GM21360 (cell line): ENCODE data around the gene C10orf62.

ENCODE experiments used
- ATAC-seq: cut with Tn5 transposase; IDR thresholded peaks from one replicate; pipeline ENCODE4 v1.9.1; 2021; ENCODE audit warnings: mild to moderate bottlenecking, moderate library complexity; ENCODE audit not compliant: unreplicated experiment

Gene C10orf62

DNA sequence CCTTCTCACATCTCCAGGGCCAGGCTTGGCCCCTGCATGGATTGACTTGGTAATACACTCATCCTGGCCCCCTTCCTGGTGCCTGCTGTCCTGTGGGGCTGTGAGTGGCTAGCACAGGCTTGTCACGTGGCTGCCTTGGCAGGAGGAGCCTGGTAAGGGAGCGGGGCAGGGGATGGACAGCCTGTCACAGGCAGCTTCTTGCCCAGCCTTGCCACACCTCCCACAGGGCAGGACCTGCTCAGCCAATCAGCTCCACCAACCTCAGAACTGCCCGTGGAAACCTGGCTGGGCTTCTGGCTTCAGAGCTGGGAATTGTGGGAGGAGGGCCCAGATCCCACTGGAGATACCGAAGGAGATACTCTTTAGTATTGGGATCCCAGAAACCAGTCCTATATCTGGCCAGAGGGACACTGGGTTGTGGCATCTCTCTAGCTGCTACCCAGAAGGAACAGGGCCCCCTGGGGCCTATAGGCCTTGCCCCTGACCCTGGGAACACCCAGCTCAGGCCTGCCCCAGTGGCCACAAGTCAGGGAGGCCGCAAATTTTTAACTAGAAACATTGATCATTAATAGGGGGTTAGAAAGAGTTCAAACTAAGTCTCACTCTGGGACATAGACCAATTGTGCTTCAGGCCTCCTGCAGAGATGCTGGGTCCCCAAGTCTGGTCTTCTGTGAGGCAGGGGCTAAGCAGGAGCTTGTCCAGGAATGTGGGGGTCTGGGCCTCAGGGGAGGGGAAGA lies 5.3 kb upstream of the C10orf62 start, which contains the start of gene HOGA1:
TSS of gene HOGA1 (plus strand) at position 330 of the 738 bp plus-strand sequence. CDS start at position 645, 315 bp downstream.
- no peak for ATAC-seq

DNA sequence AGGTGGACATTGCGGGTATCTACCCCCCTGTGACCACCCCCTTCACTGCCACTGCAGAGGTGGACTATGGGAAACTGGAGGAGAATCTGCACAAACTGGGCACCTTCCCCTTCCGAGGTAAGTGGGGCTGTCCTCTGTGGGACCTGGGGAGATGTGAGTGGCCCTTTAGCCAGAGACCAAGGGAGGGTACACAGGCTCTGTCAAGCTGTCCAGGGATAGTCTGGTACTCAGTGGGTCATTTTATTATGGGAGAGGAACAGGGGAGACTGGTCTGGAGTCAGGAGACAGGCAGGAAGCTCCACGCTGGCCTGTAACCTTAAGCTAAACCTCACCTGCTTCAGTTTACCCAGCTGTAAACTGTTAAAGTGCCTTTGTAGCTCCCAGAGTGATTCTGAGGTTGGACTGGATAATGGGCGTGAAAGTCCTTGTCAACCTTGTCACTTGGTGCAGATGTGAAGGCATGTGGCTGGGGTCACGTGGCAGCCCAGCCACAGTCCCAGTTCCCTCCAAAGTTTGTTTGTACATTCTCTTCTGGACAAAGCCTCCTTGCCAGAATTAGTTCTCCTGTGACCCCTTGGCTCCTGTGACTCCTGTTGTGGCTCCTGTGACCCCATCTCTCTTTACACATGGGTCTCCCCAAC lies 4.6 kb upstream of the C10orf62 start:
- ATAC-seq, result no peak

DNA sequence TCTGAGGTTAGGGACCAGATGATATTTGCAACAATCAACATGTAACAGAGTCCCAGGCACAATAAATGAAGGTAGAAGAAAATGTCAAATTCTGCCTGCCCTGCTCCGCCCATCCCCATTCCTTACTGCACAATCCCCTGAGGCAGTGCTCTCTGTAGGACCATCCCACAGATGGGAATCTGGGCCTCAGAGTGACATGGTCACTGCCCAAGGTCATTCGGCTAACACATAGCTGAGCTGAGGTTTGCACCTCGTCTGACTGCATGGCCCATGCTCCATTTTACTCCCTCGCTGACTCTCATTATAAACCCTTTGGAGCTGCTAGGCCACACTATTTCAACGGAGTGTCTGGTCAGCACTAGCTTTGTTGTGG lies 4.1 kb upstream of the C10orf62 start:
- no peak for ATAC-seq

DNA sequence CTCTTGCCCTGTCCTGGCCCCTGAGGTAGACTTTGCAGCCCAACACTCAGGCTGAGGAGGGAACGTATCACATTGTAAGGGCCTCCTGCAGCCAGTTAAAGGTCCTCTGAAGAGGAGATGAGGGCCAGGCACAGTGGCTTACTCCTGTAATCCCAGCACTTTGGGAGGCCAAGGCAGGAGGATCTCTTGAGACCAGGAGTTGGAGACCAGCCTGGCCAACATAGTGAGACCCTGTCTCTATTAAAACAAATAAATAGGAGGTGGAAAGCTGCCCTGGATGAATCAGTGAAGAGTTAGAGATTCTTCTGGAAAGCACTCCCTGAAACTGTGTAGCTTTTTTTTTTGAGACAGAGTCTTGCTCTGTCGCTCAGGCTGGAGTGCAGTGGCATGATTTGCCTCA lies 2.3 kb upstream of the C10orf62 start:
- no peak for ATAC-seq

DNA sequence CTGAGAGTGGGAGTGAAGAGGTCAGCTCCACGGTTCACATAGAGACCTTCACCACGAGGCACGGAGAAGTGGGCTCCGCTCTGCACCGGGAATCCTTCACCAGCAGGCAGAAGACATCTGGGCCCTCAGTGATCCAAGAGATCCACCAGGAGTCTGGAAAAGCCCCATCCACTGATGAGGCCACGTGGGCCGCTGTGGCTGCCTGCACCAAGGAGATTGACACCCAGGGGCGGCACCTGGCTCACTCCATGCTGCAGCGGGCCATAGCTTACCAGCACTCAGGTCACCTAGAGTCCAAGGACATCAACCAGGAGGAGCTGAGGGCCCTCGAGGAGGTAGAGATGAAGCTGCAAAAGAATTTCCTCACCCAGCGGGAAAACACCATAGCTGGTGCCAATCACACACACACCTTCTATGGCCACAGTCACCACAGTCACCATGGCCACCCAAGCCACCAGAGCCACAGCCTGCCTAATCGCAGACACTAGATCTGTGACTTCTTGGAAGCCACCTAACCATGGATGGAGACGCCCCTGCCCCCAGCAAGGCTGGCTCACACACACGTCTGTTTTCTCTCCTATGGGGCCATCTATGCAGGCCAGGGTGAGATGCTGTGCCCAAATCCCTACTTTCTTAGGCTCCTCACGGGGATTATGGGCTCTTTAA lies 694 bp downstream of the C10orf62 start:
- no peak for ATAC-seq

DNA sequence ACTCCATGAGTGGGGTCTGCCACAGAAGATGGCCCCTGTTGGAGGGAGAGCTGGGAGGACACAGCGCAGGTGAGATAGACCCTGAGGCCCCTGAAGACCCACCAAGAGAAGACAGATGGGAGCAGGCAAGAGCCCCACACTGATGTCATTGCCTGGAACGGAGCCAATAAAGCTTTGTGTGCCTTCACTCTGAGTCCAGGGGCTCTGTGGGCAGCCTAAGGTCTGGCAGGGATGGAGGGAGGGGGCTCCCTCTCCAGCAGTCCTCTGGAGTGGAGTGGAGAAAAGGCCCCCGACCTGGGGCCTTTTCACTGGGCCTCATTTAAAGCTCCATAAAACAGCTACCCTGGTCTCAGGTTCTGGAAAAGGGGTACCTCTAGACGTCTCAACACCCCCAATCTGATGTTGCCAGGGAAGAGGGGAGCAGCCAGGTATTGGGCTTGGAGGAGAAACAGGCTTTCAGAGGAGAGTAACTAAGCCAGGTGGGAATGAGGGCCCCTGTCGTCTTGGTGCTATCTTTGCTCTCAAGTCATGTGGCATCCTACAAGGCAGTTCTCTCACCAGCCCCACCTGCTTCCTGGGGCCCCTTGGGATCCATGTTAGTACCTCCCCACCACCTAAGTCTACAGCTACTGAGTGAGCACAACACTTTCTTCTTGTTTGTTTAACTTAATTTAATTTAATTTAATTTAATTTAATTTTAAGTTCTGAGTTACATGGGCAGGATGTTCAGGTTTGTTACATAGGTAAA lies 1.4 kb downstream of the C10orf62 start:
- no peak for ATAC-seq

DNA sequence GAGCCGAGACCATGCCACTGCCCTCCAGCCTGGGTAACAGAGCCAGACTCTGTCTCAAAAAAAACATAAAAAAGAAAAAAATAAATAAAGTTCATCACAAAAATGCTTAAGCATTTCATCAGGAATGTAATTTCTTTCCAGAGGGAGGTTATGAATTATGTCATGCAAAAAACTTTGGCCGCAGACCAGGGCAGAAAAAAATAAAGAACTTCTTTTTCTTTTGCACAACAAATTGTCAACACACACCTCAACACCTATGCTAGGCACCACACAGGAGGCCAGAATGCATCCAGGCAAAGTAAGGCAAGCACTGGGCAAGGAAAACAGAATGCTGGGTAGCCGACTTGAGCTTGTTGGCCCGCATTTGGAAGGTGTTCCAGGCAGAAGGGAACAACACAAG lies 3.9 kb downstream of the C10orf62 start:
- no peak for ATAC-seq

DNA sequence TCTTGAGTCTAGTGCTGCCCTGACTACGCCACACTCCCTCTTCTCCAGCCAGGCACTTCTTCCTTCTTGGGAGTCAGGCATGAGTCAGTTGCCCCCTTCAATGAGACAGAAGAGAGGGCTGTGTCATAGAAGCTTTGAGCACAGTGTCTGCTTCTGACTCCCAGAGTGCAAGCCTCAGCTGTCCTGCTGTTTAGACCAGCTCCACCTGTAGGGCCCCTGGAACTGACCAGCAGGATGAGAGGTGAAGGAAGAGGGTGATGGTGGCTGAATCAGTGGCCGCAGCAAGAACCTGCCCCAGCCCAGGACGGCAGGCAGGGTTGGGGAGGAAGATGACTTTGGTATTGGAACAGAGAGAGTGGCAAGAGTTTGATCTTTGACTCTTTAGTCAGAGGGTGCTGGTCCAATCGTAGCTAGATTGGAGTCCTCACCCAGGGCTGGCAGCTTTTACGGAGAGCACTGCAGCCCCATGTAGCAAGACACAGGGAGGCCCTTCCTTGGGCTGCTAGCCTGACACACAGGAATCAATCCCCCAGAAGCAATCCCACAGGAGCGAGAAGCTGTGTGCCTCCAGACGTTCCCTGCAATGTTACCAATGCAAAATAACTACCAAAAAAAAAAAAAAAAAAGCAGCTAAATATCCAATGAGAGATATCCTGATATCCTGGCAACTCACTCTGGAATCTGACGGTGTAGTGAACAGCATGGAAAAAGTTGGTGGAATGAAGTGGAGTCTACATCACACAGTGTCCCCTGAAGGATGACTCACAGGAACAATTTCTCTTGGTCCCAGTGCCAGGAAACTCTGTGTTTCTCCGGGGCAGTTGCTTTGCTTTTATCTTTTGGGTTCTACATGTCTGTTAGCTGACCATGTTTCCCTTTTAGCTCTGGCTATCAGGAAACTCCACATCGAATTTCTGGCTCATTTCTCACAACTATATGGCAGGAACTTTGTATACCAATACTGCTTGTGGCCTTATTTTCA lies 6.9 kb downstream of the C10orf62 start:
- ATAC-seq, result no peak

DNA sequence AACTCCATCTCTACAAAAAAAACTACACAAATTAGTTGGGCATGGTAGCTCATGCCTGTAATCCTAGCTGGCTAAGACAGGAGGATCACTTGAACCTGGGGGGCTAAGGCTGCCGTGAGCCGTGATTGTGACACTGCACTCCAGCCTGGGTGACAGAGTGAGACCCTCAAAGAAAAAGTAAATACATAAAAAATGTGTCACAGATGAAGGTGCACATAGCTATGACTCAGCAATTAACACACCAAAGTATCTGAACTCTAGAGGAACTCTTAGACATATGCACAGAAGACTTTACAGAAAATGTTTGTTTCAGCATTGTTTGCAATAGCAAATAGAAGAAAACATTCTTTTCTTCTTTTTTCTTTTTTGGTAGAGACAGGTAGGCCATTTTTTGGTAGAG lies 8.3 kb downstream of the C10orf62 start:
- ATAC-seq, result no peak

DNA sequence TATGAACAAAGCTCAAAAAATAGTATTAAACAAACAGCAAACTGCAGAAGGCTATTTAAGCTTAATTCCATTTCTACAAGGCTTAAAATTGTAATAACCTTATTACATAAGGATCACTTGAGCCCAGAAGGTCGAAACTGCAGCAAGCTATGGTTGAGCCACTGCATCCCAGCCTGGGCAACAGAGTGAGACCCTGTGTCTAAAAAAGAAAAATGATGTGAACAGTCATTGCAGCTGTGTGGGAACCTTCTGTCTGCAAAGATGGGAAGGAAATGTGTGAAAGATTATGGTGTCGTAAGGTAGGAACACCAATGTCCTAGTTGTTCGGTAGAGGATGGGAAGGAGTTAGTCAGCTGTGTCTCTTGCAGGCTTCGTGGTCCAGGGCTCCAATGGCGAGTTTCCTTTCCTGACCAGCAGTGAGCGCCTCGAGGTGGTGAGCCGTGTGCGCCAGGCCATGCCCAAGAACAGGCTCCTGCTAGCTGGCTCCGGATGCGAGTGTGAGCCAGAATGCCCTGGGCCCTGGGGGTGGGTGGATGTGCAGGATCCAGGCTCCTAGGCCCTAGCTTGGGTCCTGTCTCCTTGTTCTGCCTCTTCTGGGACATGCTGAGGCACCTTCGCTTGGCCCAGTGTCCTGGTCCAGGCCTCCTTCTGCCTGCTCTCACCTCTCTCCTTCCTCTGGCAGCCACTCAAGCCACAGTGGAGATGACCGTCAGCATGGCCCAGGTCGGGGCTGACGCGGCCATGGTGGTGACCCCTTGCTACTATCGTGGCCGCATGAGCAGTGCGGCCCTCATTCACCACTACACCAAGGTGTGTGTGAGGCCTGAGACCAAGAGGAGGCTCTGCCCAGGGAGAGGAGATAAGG lies 9.1 kb downstream of the C10orf62 start:
- no peak for ATAC-seq

DNA sequence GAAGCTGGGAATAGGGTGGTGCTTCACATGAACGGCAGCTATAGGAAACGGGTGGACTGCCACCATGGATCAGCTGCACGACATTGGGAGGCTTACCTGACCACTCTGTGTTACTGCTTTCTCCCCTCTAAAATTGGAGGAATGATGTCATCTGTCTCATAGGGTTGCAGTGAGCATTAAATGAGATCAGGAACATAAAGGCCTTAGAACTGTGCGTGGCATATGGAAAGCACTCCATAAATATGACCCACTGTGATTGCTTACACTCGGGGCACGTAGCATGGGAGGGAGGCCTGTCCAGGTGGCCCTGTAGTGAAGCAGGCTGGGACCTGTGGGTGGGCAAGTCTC lies 9.7 kb downstream of the C10orf62 start:
- no peak for ATAC-seq

DNA sequence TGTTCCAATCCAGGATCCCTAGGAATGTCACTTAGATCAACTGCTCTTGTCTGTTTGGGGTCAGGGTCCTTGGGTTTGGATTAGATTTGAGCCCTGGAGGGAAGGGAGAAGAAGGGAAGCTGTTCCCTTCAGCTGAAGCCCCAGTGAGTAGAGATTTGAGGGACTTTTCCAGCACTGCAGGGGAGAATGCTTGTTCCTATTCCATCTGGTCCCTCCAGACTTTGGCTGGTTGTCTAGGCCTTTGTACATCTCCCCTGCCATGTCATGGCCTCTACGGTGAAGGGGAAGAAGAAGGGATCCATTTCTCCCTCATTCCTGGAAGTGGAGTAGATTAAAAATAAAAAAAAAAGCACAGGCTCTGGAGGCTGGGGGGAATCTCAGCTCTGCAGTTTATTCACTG lies 11.1 kb downstream of the C10orf62 start:
- no peak for ATAC-seq

DNA sequence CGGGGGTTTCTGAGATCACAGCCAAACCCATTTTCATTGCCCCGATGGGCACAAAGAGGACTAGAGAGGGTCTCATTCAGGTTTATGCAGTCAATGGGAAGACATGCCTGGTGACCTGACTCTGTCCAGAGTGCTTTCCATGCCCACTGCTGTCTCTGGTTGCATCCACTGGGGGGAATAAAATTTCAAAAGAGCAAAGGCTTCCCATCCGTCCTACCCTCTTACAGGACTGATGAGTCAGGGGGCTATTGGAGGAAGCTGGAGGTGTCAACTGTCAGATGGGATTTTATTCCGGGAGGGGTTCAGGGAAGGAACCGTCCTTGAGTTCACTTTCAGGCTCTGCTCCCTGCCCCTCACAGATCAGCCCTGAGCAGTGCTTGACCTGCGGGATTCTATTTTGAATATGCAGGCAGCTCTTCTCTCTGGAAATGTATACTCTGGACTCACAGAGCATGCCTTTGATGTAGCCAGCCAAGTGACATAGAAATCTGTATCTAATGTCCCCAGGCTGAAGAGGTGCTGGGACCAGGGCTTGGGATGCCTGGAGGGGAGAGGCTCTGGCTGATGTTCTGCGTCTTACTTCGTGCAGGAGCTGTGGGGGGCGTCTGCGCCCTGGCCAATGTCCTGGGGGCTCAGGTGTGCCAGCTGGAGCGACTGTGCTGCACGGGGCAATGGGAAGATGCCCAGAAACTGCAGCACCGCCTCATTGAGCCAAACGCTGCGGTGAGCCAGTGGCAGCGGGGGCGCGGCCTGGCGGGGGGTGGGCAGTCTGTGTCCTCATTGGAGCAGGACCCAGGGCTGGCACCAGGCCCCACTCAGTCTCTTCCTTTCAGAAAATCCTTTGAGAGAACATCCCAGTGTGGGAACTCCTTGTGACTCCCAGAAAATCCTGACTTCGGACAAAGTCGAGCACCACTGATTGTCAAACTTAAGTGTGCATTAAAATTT lies 12.0 kb downstream of the C10orf62 start:
- no peak for ATAC-seq

DNA sequence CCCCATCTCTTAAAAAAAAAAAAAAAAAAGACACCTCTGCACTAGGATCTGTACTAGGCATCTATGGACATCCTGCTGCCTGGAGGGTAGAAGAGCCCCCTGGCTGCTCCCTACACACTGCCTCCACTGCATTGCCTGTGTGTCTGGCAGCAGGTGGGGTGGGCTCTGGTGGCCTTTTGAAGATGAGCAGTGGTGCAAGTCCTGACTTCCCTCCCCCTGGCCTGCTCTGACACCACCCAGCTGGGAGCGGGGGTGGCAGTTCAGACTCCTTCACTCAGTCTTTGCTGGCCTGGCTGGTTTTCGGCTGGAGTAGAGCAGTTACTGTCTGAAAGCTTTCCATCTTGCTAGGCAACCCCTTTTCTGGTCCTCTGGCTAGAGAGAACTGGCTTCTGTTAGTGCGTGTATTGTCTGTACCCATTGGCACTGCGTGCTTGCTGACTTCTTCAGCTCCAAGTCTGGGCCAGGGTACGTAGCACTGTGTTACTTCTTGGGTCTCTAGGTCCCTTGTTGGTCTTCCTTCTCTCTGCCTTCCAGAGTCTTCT lies 17.6 kb downstream of the C10orf62 start:
- no peak for ATAC-seq

DNA sequence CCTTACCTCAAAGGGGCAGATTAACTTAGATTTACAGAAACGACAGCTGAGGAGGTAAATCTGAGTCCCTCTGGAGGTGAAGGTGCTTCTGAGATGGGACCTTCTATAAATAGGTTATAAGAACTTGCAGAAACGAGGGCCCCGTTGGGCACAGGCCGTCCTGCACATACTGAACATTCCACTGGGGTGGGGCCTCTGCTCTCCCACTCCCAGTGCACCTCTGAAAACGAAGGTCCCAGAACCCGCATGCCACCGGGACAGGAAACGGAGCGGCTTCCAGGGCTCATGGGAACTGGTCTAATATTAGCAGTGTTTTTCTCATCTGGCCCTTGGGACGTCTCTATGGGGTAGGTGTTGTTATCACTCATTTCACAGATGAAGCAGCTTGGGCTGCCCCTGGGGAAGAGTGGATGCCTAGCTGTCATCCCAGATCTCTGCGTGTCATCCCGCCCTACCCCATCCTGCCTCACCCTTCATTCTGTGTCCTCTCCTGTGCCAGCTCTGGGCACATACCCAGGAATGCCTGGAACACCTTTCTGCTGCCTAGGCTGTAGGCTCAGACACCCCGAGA lies 19.6 kb downstream of the C10orf62 start:
- no peak for ATAC-seq

DNA sequence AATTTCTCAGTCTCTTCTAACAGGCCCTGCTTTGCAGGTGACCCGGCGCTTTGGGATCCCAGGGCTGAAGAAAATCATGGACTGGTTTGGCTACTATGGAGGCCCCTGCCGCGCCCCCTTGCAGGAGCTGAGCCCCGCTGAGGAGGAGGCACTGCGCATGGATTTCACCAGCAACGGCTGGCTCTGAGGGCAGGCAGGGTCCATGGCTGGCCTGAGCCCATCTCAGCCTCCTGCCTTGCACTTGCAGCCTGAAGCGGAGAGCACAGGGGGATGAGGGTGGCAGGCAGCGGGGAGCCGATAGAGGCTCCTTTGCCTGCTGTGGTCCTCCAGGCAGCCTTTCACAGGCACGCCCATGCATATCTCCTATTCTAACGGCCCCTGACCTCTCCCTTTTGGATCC lies 22.0 kb downstream of the C10orf62 start:
- ATAC-seq, result no peak

DNA sequence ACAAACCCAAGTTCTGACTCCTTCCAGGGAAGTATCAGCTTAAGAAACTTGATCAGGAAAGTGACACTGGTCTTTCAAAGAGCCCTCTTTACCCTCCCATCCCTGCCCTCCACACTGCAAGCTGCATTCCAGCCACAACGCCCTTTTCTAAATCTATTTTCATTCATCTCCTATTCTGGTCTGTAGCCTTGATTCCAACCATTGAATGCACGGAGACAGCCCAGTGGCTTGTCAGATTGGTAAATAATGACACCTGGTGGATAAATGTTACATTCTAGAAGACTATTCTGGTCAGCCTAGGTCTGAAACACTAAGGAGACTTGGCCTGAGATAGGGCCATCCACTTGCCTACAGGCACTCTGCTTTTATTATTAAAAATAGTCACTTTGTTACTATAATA lies 22.9 kb downstream of the C10orf62 start:
- ATAC-seq, result no peak

DNA sequence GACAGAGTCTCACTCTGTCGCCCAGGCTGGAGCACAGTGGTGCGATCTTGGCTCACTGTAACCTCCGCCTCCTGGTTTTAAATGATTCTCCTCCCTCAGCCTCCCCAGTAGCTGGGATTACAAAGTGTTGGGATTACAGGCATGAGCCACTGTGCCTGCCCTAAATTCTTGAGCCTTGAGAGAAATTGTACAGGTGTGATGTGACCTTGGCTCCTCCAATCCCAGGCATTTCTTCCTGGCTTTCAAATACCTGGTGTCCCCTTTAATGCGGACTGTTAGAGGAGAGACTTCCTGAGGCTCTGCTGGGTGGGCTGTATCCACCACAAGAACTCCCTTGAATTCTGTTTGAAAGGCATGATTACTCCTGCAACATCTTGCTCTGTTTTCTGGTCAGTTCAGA lies 28.8 kb downstream of the C10orf62 start:
- ATAC-seq, result no peak
